Spinal cord (tissue), 10 donors: Measurements from ENCODE around the gene HMGB4. TPM values are rescaled to one million over a fixed set of nuclear protein-coding genes. Genes with fewer than 3 reads are reported as not detected.
A peak's percentile ranks its signal among the peaks of the same experiment; 100 is the strongest.

ENCODE experiments used
- DNase-seq, 6 donors: peaks; one replicate each; pipeline versions ENCODE4 v3.0.0 to v3.0.0-alpha.2; 2013 to 2015; ENCODE audit warnings: low spot score in 6 of 6, low read depth in 4 of 6
- H3K27ac ChIP-seq: one replicate; pipeline ENCODE4 v1.5.1; 2013; ENCODE audit warnings: low read depth, low read length, control low read depth
- H3K27me3 ChIP-seq: one replicate; pipeline ENCODE4 v1.6.1; 2013; ENCODE audit warnings: low read length; ENCODE audit not compliant: control insufficient read depth, insufficient read depth
- H3K36me3 ChIP-seq: one replicate; pipeline ENCODE4 v1.6.1; 2013; ENCODE audit warnings: low read length; ENCODE audit not compliant: control insufficient read depth, insufficient read depth
- H3K4me1 ChIP-seq: one replicate; pipeline ENCODE4 v1.6.1; 2013; ENCODE audit warnings: low read length; ENCODE audit not compliant: control insufficient read depth, insufficient read depth
- H3K4me3 ChIP-seq: one replicate; pipeline ENCODE4 v1.5.1; 2013; ENCODE audit warnings: low read depth, low read length, control low read depth
- H3K9me3 ChIP-seq: one replicate; pipeline ENCODE4 v1.6.1; 2013; ENCODE audit warnings: low read length; ENCODE audit not compliant: control insufficient read depth, insufficient read depth
- WGBS: methylation state at CpG from one replicate; pipeline ENCODE4 v1.1.5; 2013; ENCODE audit warnings: missing lambda C conversion rate; ENCODE audit not compliant: insufficient coverage; 5-methylcytosine and 5-hydroxymethylcytosine counted together
- polyA plus RNA-seq, 2 donors: library from polyadenylated mRNA; unstranded; fragments of 120-200 nt; gene quantifications; one replicate each; pipeline ENCODE4 v1.2.1, GENCODE V29; 2013; ENCODE audit not compliant: insufficient read length in 2 of 2
- total RNA-seq, 2 donors: library from RNA; depleted of rRNA in 1 of 2; stranded (reverse); fragments of 120-200 nt in 1 of 2; fragments of >200 nt in 1 of 2; gene quantifications; one replicate each; pipeline versions ENCODE4 v1.2.3 to v1.2.4, GENCODE V29; 2013 to 2014
- donor health status: healthy.

Gene HMGB4
- total and polyA plus RNA-seq, 4 donors: not detected

GRCh38 chr1:33841494-33841893 lies 22.4 kb upstream of the HMGB4 start:
- Histone ChIP-seq H3K36me3 (no peaks in the 10 kb centered on the region), H3K4me1 (peaks cover 18% of the 10 kb centered on the region), H3K4me3 (no peak overlapping the region), H3K27ac (no peak overlapping the region), H3K27me3 (no peaks in the 10 kb centered on the region), H3K9me3 (no peaks in the 10 kb centered on the region)
- WGBS: 100% methylated on average over 1 of the region's 1 CpG
- DNase-seq: no peak

GRCh38 chr1:33842348-33842747 lies 21.5 kb upstream of the HMGB4 start:
- H3K4me3 ChIP-seq: no peak overlapping the region
- no peaks in the 10 kb centered on the region for H3K27me3 ChIP-seq
- peaks cover 23% of the 10 kb centered on the region for H3K4me1 ChIP-seq
- H3K9me3 ChIP-seq: no peaks in the 10 kb centered on the region
- WGBS: 94% methylated on average over 2 of the region's 5 CpGs
- peak in 1 of 6 donors; percentile 39 for DNase-seq
- no peak overlapping the region for H3K27ac ChIP-seq
- H3K36me3 ChIP-seq: peaks cover 3% of the 10 kb centered on the region

GRCh38 chr1:33844166-33844565 lies 19.7 kb upstream of the HMGB4 start:
- H3K36me3 ChIP-seq: peaks cover 3% of the 10 kb centered on the region
- 42% methylated on average over 5 of the region's 5 CpGs for WGBS
- H3K4me3 ChIP-seq: no peak overlapping the region
- no peak overlapping the region for H3K27ac ChIP-seq
- no peaks in the 10 kb centered on the region for H3K27me3 ChIP-seq
- DNase-seq: peak in 2 of 6 donors; percentile 30 to 41
- peaks cover 23% of the 10 kb centered on the region for H3K4me1 ChIP-seq
- no peaks in the 10 kb centered on the region for H3K9me3 ChIP-seq

GRCh38 chr1:33846861-33847260 lies 17.0 kb upstream of the HMGB4 start:
- H3K27me3 ChIP-seq: no peaks in the 10 kb centered on the region
- no peak overlapping the region for H3K4me3 ChIP-seq
- H3K4me1 ChIP-seq: peaks cover 26% of the 10 kb centered on the region
- H3K27ac ChIP-seq: no peak overlapping the region
- 90% methylated on average over 8 of the region's 8 CpGs for WGBS
- no peaks in the 10 kb centered on the region for H3K9me3 ChIP-seq
- no peak for DNase-seq
- H3K36me3 ChIP-seq: peaks cover 3% of the 10 kb centered on the region

GRCh38 chr1:33848205-33848937 lies 15.5 kb upstream of the HMGB4 start:
- Histone ChIP-seq H3K4me3 (no peak overlapping the region), H3K27ac (no peak overlapping the region), H3K27me3 (no peaks in the 10 kb centered on the region), H3K4me1 (peaks cover 26% of the 10 kb centered on the region), H3K9me3 (no peaks in the 10 kb centered on the region), H3K36me3 (peaks cover 3% of the 10 kb centered on the region)
- WGBS: no CpG with 5 or more reads among the region's 4 CpGs
- peak in 1 of 6 donors; percentile 46 for DNase-seq

- no peak for DNase-seq
- WGBS: no CpG with 5 or more reads among the region's 1 CpG
- Histone ChIP-seq H3K4me3 (no peak overlapping the region), H3K27ac (no peak overlapping the region), H3K4me1 (peaks cover 17% of the 10 kb centered on the region), H3K9me3 (no peaks in the 10 kb centered on the region), H3K27me3 (no peaks in the 10 kb centered on the region), H3K36me3 (peaks cover 3% of the 10 kb centered on the region)
These were observed 14.7 kb upstream of the HMGB4 start for GRCh38 chr1:33849211-33849610.

GRCh38 chr1:33850481-33850880 lies 13.4 kb upstream of the HMGB4 start:
- no CpG with 5 or more reads among the region's 1 CpG for WGBS
- peak in 1 of 6 donors; percentile 92 for DNase-seq
- H3K9me3 ChIP-seq: no peaks in the 10 kb centered on the region

GRCh38 chr1:33852711-33853110 lies 11.2 kb upstream of the HMGB4 start:
- DNase-seq: no peak
- Histone ChIP-seq H3K9me3 (no peaks in the 10 kb centered on the region), H3K27ac (no peak overlapping the region), H3K4me3 (no peak overlapping the region), H3K4me1 (peaks cover 3% of the 10 kb centered on the region), H3K36me3 (no peaks in the 10 kb centered on the region), H3K27me3 (no peaks in the 10 kb centered on the region)

More at GRCh38 chr1:33850481-33850880, 13.4 kb upstream of the HMGB4 start:
- H3K36me3 ChIP-seq: peaks cover 3% of the 10 kb centered on the region
- H3K27me3 ChIP-seq: no peaks in the 10 kb centered on the region
- no peak overlapping the region for H3K27ac ChIP-seq
- no peak overlapping the region for H3K4me3 ChIP-seq
- peaks cover 13% of the 10 kb centered on the region for H3K4me1 ChIP-seq

- Histone ChIP-seq H3K9me3 (no peaks in the 10 kb centered on the region), H3K27me3 (no peaks in the 10 kb centered on the region), H3K4me3 (no peak overlapping the region), H3K36me3 (no peaks in the 10 kb centered on the region), H3K4me1 (peaks cover 3% of the 10 kb centered on the region), H3K27ac (no peak overlapping the region)
- DNase-seq: peak in 2 of 6 donors; percentile 48 to 79
- WGBS: 33% methylated on average over 1 of the region's 1 CpG
These were observed 10.4 kb upstream of the HMGB4 start for GRCh38 chr1:33853431-33853830.

GRCh38 chr1:33854091-33854490 lies 9.8 kb upstream of the HMGB4 start:
- H3K36me3 ChIP-seq: no peaks in the 10 kb centered on the region
- H3K27me3 ChIP-seq: no peaks in the 10 kb centered on the region
- no peak for DNase-seq
- H3K27ac ChIP-seq: no peak overlapping the region
- WGBS: 88% methylated on average over 5 of the region's 5 CpGs
- no peaks in the 10 kb centered on the region for H3K9me3 ChIP-seq
- no peak overlapping the region for H3K4me3 ChIP-seq
- peaks cover 3% of the 10 kb centered on the region for H3K4me1 ChIP-seq
